HG02970 (cell line): ENCODE measurements around the gene TEX12.
"Not testable (repeated sequence)": the region's sequence is repeated elsewhere in the genome, so short reads cannot be mapped to it uniquely, and the experiment has no call there.

Source experiments
- ATAC-seq: cut with Tn5 transposase; IDR thresholded peaks from one replicate; pipeline ENCODE4 v1.9.1; 2021; ENCODE audit warnings: mild to moderate bottlenecking, moderate library complexity, moderate number of reproducible peaks; ENCODE audit not compliant: unreplicated experiment, low FRiP score

Gene TEX12

DNA sequence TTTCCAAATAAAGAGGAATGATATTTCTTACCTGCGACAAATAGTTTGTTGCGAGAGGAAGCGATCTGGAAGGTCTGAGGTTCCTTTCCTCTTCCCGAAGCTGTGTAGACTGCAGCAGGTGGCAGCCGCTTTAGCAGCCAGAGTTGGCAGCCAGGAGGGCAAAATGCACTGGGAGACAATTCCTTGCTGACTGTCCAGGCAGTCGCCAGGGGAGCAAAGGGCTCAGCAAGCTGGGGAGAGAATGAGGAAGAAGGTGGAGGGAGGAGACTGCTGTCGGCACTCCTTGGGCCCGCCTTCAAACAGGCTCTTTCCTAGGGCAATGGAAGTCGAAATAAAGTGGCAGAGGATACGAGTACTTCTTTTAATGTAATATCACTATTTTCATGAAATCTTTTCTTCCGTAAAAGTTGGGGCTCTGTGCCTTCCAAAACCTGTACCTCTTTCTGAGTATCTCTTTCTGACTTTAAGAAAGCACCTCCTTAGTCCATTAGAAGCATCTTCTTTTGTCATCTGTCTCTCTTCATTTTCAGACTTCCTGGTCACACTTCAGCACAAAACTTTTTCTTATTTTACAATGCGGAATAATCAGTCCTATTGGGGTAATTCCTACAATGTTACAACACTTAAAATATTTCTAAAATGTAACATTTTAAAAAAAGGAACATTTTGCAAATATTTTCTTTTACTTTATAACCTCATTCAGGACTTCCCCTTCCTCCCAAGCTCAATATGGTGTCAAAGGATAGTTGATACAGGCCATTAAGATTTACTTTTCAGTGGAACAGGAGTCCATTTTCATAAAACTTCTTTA is 3.1 kb upstream of the TEX12 start, which contains the start of gene IL18:
Gene IL18 (minus strand): TSS at position 220 of the 811 bp plus-strand sequence. CDS start 9,041 bp downstream, outside the sequence.
- ATAC-seq, result no peak

- no peak for ATAC-seq
These were observed 2.1 kb upstream of the TEX12 start for GRCh38 chr11:112165049-112165448.

- ATAC-seq, result no peak
These were observed 610 bp upstream of the TEX12 start for GRCh38 chr11:112166562-112166961.

DNA sequence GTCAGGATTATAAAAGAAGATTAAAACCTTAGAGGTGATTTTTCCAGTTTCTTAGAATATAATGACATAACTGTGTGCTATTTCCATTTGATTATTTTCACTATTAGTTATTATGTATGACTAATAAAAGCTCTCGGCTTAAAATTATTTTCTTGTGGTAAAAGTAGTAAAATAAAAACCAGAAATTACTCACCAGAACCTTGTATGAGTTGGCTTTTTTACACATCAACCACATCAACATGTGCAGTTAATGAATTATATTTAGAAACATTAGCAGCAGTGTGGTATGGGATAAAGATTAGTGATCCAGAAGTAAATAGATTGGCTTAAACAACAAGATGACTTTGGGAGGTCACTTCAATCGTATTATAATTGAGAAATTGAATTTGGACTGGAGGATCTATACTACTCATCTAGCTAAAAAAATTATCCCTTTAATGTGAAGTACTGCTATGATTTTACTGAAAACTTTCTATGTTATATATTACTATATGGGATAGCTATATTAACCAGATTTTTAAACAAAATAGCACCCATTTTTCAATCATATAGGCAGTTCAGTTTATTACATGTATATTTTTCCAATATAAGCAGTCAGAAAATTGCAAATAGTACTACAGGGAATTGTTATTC is 5.3 kb downstream of the TEX12 start:
- peak; percentile 56 for ATAC-seq

GRCh38 chr11:112173152-112173551 is 6.0 kb downstream of the TEX12 start:
- no peak for ATAC-seq

DNA sequence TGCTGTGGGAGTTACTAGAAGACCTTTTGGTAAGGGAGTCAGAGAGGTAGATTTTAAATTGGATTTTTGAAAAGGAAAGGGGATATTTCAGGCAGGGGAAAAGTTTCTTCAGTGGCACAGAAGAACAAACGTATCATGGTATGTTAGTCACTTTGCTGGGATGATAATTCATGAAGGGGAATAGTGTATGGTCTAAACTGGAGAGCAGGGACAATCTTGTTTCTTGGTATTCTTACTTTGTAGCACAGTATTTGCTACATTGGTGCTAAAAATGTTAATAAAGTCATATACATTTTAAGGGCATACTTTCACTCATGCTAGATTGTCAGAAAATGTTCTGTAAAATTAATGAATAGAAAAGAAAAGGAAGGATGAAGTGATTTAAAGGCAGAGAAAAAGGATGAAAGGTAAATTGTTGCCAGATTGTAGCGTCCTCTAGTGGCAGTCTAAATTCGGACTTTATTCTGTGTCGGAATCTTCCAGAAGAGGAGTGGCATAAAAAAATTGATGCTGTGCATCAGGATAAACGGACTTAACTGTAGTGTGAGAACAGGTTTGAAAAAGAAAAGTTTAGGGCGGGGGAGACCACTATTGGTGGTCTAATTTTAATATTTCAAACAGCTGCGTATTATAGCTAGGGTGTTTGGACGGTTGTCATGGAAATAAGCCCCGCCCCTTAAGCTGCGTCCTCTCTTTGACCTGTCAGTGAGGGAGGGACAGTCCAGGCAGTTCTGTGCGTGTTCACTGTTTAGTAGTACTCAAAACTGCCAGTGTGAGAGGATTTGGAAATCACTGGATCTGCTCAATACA is 7.8 kb downstream of the TEX12 start, which contains the start of gene BCO2:
Gene BCO2 (plus strand): TSS at position 724 of the 810 bp plus-strand sequence. CDS start 90 bp downstream, outside the sequence.
- ATAC-seq, result no peak

DNA sequence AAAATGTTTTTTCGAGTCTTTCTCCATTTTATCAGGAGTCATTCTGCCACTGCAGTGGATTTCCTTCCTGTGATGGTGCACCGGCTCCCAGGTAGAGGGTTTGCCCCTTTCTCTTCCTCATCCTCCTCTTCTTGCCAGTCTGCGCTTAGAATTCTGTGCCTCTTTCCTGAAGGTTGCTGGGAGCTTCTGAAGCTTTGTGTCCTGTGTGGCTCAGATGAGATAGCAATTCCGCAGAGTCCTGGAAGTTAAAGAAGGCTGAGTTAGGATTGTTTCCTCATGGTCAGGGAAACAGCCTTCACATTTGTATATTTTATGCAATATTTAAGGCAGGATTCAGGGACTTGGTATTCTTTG is 8.4 kb downstream of the TEX12 start:
- ATAC-seq, result no peak

GRCh38 chr11:112176077-112176476 is 8.9 kb downstream of the TEX12 start:
- ATAC-seq, result no peak

- no peak for ATAC-seq
These were observed 10.4 kb downstream of the TEX12 start for GRCh38 chr11:112177589-112177988.

DNA sequence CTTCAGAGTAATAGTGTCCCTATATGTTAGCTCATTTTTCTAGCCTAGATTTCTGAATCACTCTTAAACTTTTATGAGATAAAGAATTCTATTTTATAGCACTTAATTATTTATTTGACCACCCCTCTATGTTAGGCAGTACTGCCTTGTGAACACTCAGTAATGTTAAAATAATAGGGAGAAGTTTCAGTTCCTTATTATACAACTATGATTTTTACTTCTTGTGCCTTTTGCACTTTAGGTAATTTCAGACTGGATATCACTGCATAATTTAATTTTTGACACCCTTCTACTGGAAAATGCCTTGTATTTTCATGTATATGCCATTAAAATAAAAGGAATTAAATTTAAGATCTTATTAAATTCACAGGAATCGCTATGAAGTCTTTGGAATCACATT is 11.3 kb downstream of the TEX12 start:
- ATAC-seq, result no peak

DNA sequence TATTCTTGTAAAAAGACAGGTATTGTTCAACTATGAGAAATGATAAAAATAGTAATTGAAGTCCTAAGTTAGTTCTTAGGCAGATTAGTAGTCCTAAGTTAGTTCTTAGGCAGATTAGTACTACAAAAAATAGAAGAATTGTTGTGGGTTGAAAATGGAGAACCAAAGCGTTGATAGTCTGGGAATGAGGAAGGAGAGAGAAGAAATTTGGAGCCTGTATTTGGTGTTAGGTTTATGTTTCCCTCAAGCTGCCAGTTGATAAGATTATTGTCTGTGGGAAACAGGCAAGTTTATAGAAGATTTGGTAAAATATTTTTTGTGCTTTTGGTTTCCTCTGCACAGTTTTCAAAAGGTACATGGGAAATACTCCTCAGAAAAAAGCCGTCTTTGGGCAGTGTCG is 11.8 kb downstream of the TEX12 start:
- no peak for ATAC-seq

GRCh38 chr11:112179601-112180000 is 12.4 kb downstream of the TEX12 start:
- no peak for ATAC-seq

DNA sequence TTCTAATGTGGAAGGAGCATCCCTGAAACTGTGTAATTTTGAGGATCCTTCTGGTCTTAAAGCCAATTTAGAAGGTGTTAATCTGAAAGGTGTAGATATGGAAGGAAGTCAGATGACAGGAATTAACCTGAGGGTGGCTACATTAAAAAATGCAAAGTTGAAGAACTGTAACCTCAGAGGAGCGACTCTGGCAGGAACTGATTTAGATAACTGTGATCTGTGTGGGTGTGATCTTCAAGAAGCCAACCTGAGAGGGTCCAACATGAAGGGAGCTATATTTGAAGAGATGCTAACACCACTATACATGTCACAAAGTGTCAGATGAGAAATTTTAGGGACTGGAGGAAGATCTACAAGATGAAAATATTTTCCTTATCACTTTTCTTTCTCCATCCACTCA is 15.7 kb downstream of the TEX12 start:
- ATAC-seq, result no peak

DNA sequence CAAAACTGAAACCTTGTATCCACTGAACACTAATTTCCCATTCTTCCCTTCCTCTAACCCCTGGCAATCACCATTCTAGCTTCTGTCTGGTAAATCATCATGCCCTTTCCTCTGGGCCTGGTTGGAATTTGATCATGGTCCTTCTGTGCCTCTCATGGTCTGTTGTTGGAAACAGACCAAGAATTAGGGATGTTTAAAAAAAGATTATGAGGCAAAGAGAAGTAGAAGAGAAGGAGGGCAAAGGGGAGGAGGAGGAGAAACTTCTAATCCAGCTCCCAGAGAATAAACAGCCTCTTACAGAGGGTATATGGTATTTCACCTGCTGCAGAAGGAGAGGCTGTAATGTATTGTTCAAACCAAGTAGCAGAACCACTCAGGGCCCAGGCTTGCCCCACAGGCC is 18.7 kb downstream of the TEX12 start:
- ATAC-seq, result no peak

GRCh38 chr11:112186304-112186703 is 19.1 kb downstream of the TEX12 start:
- ATAC-seq, result no peak

GRCh38 chr11:112195113-112195512 is 27.9 kb downstream of the TEX12 start:
- ATAC-seq, result not testable (repeated sequence)

DNA sequence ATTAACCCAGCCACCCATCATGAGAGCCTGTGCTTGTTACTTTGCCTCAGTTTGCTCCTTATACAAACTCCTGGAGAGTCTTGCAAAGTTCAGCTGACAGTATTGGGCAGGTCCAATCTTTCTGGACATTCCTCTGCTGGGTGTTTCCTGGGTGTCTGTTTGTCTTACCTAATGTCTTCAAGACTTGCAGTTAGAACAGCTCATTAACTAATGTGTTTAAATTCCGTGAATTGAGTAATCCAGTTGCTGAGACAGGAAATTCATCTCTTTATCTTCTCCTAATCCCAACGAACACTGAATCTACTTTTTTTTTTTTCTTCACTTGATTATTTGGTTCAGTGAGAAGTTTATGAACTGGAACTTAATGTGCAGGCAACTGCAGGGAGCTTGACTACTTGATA is 28.8 kb downstream of the TEX12 start:
- no peak for ATAC-seq

DNA sequence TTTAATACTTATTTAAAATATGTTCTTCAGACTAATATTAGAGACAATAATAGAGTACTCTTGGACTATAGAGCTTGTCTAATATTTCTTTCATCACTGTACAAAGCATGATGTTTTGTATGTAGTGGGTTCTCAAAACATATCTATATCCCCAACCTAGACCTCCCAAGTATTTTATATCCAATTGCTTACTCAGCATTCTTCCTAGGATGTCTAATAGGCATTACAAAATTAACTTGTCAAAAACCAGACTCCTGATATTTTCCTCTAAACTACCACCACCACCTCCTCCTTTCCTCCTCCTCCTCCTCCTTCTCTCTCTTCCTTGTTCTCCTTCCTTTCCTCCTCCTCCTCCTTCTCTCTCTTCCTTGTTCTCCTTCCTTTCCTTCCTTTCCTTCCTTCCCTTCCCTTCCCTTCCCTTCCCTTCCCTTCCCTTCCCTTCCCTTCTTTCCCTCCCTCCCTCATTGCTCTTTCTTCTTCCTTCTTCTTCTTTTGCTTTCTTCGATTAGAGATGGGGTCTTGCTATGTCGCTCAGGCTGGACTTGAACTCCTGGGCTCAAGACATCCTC is 29.4 kb downstream of the TEX12 start:
- no peak for ATAC-seq

DNA sequence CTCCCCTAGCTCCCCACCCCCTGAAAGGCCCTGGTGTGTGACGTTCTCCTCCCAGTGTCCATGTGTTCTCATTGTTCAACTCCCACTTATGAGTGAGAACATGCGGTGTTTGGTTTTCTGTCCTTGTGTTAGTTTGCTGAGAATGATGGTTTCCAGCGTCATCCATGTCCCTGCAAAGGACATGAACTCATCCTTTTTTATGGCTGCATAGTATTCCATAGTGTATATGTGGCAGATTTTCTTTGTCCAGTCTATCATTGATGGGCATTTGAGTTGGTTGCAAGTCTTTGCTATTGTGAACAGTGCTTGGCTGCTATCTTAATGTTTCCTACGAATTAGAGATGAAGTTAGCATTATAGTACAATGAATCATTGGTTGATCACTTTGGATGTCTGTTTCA is 31.9 kb downstream of the TEX12 start:
- not testable (repeated sequence) for ATAC-seq

DNA sequence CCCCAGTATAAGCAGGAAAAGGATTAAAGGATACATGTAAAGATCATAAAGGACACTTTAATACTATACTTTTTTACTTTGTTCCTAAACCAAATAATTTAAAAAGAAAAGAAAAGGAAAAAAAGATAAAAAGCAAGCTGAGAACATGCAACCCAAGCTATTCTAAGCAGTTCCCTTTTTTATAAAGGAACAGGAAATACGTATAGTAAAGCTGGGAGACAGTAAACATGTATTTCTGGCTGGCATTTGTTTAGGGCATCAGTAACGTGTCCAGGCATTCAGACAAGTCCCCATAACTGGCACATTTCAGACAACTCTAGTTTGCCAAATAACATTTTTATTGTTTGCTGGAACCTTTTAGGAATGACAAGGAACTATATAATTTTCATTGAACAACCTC is 33.1 kb downstream of the TEX12 start:
- ATAC-seq, result no peak

GRCh38 chr11:112206071-112206470 is 38.9 kb downstream of the TEX12 start:
- no peak for ATAC-seq
